GM12891 (cell line): ENCODE data around the gene OFD1.

Experiments
- POLR2A ChIP-seq: IDR thresholded peaks from 2 replicates; pipeline ENCODE4 v1.6.1; 2011; ENCODE audit warnings: low read depth, low read length, control low read depth
- POLR2AphosphoS5 ChIP-seq: IDR thresholded peaks from 2 replicates; pipeline ENCODE4 v1.6.1; 2011; ENCODE audit warnings: low read depth, low read length, control low read depth
- TAF1 ChIP-seq: IDR thresholded peaks from 2 replicates; pipeline ENCODE4 v1.6.1; 2011; ENCODE audit warnings: low read depth, low read length, control low read depth

DNA sequence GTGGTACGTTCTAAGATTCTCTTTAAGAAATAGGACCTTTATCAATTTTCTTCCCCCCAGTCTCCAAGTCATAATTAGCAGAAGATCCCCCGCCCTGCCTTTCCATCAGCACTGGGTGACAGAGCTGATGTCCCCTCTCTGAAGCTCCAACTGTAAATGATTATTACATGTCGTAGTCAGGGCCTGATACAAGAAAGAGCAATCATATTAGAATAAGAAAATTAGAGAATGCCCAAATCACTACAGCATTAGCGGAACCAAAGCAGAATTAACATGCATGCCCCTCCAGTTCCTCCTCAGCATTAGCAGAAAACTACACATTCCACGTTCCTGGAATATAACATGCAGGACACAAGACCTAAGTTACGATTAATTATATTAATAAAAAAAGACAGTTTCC lies 81.6 kb downstream of the OFD1 start:
- no peak for TF ChIP-seq POLR2AphosphoS5
- TF ChIP-seq TAF1, result no peak
- TF ChIP-seq POLR2A, result no peak
